IMR-90 (cell line): Measurements from ENCODE around the gene HADHA. TPM values are rescaled to one million over a fixed set of nuclear protein-coding genes. Genes with fewer than 3 reads are reported as not detected.

Source experiments
- ATAC-seq: fragments of 200-7000 bp; cut with Tn5 transposase; 2 replicates; pipeline ENCODE4 v1.9.1; 2020; ENCODE audit warnings: low read depth, mild to moderate bottlenecking, moderate library complexity
- BruUV-seq: library from RNA; stranded (reverse); fragments of 400-500 nt; replicated peaks from 2 replicates; lab custom pipeline; 2021; lab: Mats Ljungman, UMichigan
- CTCF ChIA-PET: fragments of 300-600 bp; formaldehyde crosslinking; extraction: SDS; loops from one replicate; lab custom pipeline; 2021; ENCODE audit warnings: antibody characterized with exemption; lab: Yijun Ruan, JAX
- POLR2A ChIA-PET: fragments of 300-600 bp; sonication (Branson Sonifier 250); formaldehyde crosslinking; loops from one replicate; lab custom pipeline; 2022; ENCODE audit warnings: antibody characterized with exemption; ENCODE audit not compliant: unreplicated experiment; lab: Charles Lee
- DNase-seq: peaks from one replicate; pipeline ENCODE4 v3.0.0; 2013
- H2AFZ ChIP-seq: replicated peaks from 2 replicates; pipeline ENCODE3; 2013; ENCODE audit warnings: low read length, mild to moderate bottlenecking; ENCODE audit not compliant: poor library complexity
- H2AK5ac ChIP-seq: 2 replicates; pipeline ENCODE4 v1.6.1; 2013; ENCODE audit warnings: low read depth, low read length, inconsistent platforms
- H2AK9ac ChIP-seq: replicated peaks from 2 replicates; pipeline ENCODE3; 2013; ENCODE audit warnings: mild to moderate bottlenecking, low read depth, low read length, moderate library complexity; ENCODE audit not compliant: poor library complexity
- H2BK120ac ChIP-seq: 2 replicates; pipeline ENCODE4 v1.6.1; 2013; ENCODE audit warnings: low read depth, low read length, inconsistent platforms
- H2BK15ac ChIP-seq: 3 replicates; pipeline ENCODE4 v1.6.1; 2013; ENCODE audit warnings: low read depth, low read length, inconsistent platforms
- H2BK20ac ChIP-seq: 2 replicates; pipeline ENCODE4 v1.6.1; 2013; ENCODE audit warnings: low read depth, mild to moderate bottlenecking, inconsistent platforms, low read length, moderate library complexity
- H2BK5ac ChIP-seq: 2 replicates; pipeline ENCODE4 v1.6.1; 2013; ENCODE audit warnings: mild to moderate bottlenecking, low read depth, low read length, inconsistent platforms; ENCODE audit not compliant: poor library complexity, severe bottlenecking
- H3K14ac ChIP-seq: replicated peaks from 2 replicates; pipeline ENCODE4 v1.6.1; 2013; ENCODE audit warnings: low read depth, low read length, inconsistent platforms
- H3K18ac ChIP-seq: 2 replicates; pipeline ENCODE4 v1.6.1; 2013; ENCODE audit warnings: low read depth, low read length, control low read depth
- H3K23ac ChIP-seq: 2 replicates; pipeline ENCODE4 v1.6.1; 2013; ENCODE audit warnings: low read depth, low read length, inconsistent platforms
- H3K27ac ChIP-seq: 2 replicates; pipeline ENCODE4 v1.5.1; 2013; ENCODE audit warnings: mild to moderate bottlenecking, control low read depth, low read length; ENCODE audit not compliant: insufficient read depth
- H3K27me3 ChIP-seq: 2 replicates; pipeline ENCODE4 v1.6.1; 2013; ENCODE audit warnings: low read length; ENCODE audit not compliant: control insufficient read depth, insufficient read depth
- H3K36me3 ChIP-seq: 2 replicates; pipeline ENCODE4 v1.6.1; 2013; ENCODE audit warnings: low read length, mixed read lengths; ENCODE audit not compliant: control insufficient read depth, insufficient read depth
- H3K4ac ChIP-seq: 2 replicates; pipeline ENCODE4 v1.6.1; 2013; ENCODE audit warnings: low read depth, low read length, inconsistent platforms
- H3K4me1 ChIP-seq: 2 replicates; pipeline ENCODE4 v1.6.1; 2013; ENCODE audit warnings: low read length, mixed read lengths; ENCODE audit not compliant: control insufficient read depth, insufficient read depth
- H3K4me2 ChIP-seq: 2 replicates; pipeline ENCODE4 v1.6.1; 2013; ENCODE audit warnings: low read depth, mild to moderate bottlenecking, control low read depth, low read length, moderate library complexity
- H3K4me3 ChIP-seq: 2 replicates; pipeline ENCODE4 v1.5.1; 2013; ENCODE audit warnings: low read depth, mild to moderate bottlenecking, control low read depth, low read length, moderate library complexity; ENCODE audit not compliant: insufficient read depth
- H3K56ac ChIP-seq: 2 replicates; pipeline ENCODE4 v1.6.1; 2013; ENCODE audit warnings: low read length, inconsistent platforms; ENCODE audit not compliant: insufficient read depth; ENCODE audit errors: extremely low read depth
- H3K79me1 ChIP-seq, 2 experiments: 2 replicates each; pipeline ENCODE4 v1.6.1; 2013; ENCODE audit warnings: low read length in 2 of 2, inconsistent platforms in 1 of 2, low read depth in 1 of 2
- H3K9ac ChIP-seq: 2 replicates; pipeline ENCODE4 v1.6.1; 2013; ENCODE audit warnings: low read depth, low read length, control low read depth
- H3K9me1 ChIP-seq: 2 replicates; pipeline ENCODE4 v1.6.1; 2013; ENCODE audit warnings: low read length, inconsistent platforms; ENCODE audit not compliant: insufficient read depth
- H3K9me3 ChIP-seq: 2 replicates; pipeline ENCODE4 v1.6.1; 2013; ENCODE audit warnings: low read length; ENCODE audit not compliant: control insufficient read depth, insufficient read depth
- H4K20me1 ChIP-seq: 2 replicates; pipeline ENCODE4 v1.6.1; 2013; ENCODE audit warnings: low read length, inconsistent platforms; ENCODE audit not compliant: insufficient read depth
- H4K5ac ChIP-seq: 2 replicates; pipeline ENCODE4 v1.6.1; 2013; ENCODE audit warnings: mild to moderate bottlenecking, low read depth, low read length, control low read depth
- H4K8ac ChIP-seq, 2 experiments: 2 replicates each; pipeline ENCODE4 v1.6.1; 2013; ENCODE audit warnings: low read depth in 2 of 2, low read length in 2 of 2, control low read depth in 1 of 2, inconsistent platforms in 1 of 2
- H4K91ac ChIP-seq: 2 replicates; pipeline ENCODE4 v1.6.1; 2013; ENCODE audit warnings: low read depth, low read length, inconsistent platforms; ENCODE audit not compliant: insufficient read depth
- MAZ ChIP-seq: IDR thresholded peaks from 2 replicates; pipeline ENCODE4 v1.6.1; 2012; ENCODE audit warnings: low read depth, mild to moderate bottlenecking, low read length, improper control_type of control experiment, moderate library complexity, borderline replicate concordance
- NFE2L2 ChIP-seq: fragments of 150-350 bp; IDR thresholded peaks from 2 replicates; pipeline ENCODE4 v1.6.1; 2016; ENCODE audit warnings: low read depth, mild to moderate bottlenecking, low read length
- WGBS, 2 experiments: methylation state at CpG; one replicate each; pipeline versions ENCODE4 v1.1.5 to v1.1.7; 2013; ENCODE audit warnings: missing lambda C conversion rate in 2 of 2; ENCODE audit not compliant: insufficient read length in 1 of 2; ENCODE audit errors: extremely low coverage in 2 of 2; 5-methylcytosine and 5-hydroxymethylcytosine counted together
- dilution Hi-C: fragments of 300-500 bp; cut with HindIII; formaldehyde crosslinking; loops from one replicate; pipeline ENCODE4 v1.14.3; 2018; ENCODE audit warnings: low sequenced_read_pairs; ENCODE audit not compliant: unreplicated experiment
- in situ Hi-C: fragments of 300-500 bp; cut with MboI; formaldehyde crosslinking; loops from 3 replicates; pipeline ENCODE4 v1.14.3; 2019; ENCODE audit warnings: low sequenced_read_pairs, inconsistent platforms, mixed read lengths
- intact Hi-C: fragments of 100-400 bp; cut with micrococcal nuclease; formaldehyde crosslinking; loops from 2 replicates; pipeline ENCODE4 v1.10.0; 2022
- polyA plus RNA-seq, 3 experiments: library from polyadenylated mRNA; depleted of rRNA; stranded (reverse); fragments of >200 nt; gene quantifications; 2 replicates each; pipeline ENCODE4 v1.2.3, GENCODE V29; 2012; ENCODE audit warnings: low replicate concordance in 1 of 3
- total RNA-seq: library from RNA; depleted of rRNA; stranded (reverse); fragments of >200 nt; gene quantifications from 2 replicates; pipeline ENCODE4 v1.2.3, GENCODE V29; 2012

Gene HADHA
- total and polyA plus RNA-seq, 2 of the 4 experiments (the other 2 are of a cell fraction): 52.7 to 111 TPM

GRCh38 chr2:26165403-26165802 lies 79.0 kb downstream of the HADHA start:
- H2BK15ac ChIP-seq: no peak overlapping the region
- no peak overlapping the region for H3K4me3 ChIP-seq

More at GRCh38 chr2:26165403-26165802, 79.0 kb downstream of the HADHA start:
- no peaks in the 10 kb centered on the region for H3K9me3 ChIP-seq
- H2AK9ac ChIP-seq: no peak overlapping the region
- no peak overlapping the region for H3K23ac ChIP-seq
- H3K9me1 ChIP-seq: no peaks in the 10 kb centered on the region
- H4K91ac ChIP-seq: no peak overlapping the region
- no peaks in the 10 kb centered on the region for H3K36me3 ChIP-seq
- no peak overlapping the region for H3K27ac ChIP-seq
- no peak overlapping the region for H3K14ac ChIP-seq
- dilution Hi-C loops: no loop called here
- no peak overlapping the region for H3K4me2 ChIP-seq
- no peaks in the 10 kb centered on the region for H3K79me1 ChIP-seq
- H3K18ac ChIP-seq: no peak overlapping the region
- no peaks in the 10 kb centered on the region for H4K20me1 ChIP-seq
- no peaks in the 10 kb centered on the region for H3K4me1 ChIP-seq
- no peak overlapping the region for H2BK20ac ChIP-seq
- BruUV-seq: no TSS peak
- 100% methylated on average over 1 of the region's 4 CpGs; no CpG with 5 or more reads in 1 of the 2 experiments for WGBS, 2 experiments
- no peak overlapping the region for H3K9ac ChIP-seq
- intact Hi-C loops: no loop called here
- no peak for DNase-seq
- H3K4ac ChIP-seq: no peak overlapping the region
- ATAC-seq: no peak
- H2AK5ac ChIP-seq: no peak overlapping the region
- no peak overlapping the region for H2AFZ ChIP-seq
- TF ChIP-seq NFE2L2 (no peak), MAZ (no peak)
- in situ Hi-C loops: no loop called here
- ChIA-PET POLR2A (no interaction called here), CTCF (no interaction called here)
- no peak overlapping the region for H2BK5ac ChIP-seq
- no peak overlapping the region for H4K8ac ChIP-seq
- H3K56ac ChIP-seq: no peak overlapping the region
- H4K5ac ChIP-seq: no peak overlapping the region
- H2BK120ac ChIP-seq: no peak overlapping the region
- peaks cover 14% of the 10 kb centered on the region for H3K27me3 ChIP-seq
